ENCODE measurements around the gene UBAP2. TPM values are rescaled to one million over a fixed set of nuclear protein-coding genes. Genes with fewer than 3 reads are reported as not detected.

The UBAP2 gene
- total and polyA plus RNA-seq, 2 donors (not counting 3 experiments of a cell fraction or from before 2014, with no cell fraction given): 43.2 to 55.8 TPM

- Histone ChIP-seq H4K20me1 (replicated peaks; ENCODE audit: control insufficient read depth, extremely low read depth, insufficient read depth, low read length) (no peaks in the 10 kb centered on the region), H3K27ac (ENCODE audit: insufficient read depth, low read depth, low read length) (no peak overlapping the region), H3K9me1 (replicated peaks; ENCODE audit: control insufficient read depth, extremely low read depth, insufficient read depth, low read length) (no peaks in the 10 kb centered on the region), H3K36me3 (ENCODE audit: control insufficient read depth in 2 of 2, extremely low read depth in 1 of 2, insufficient read depth in 2 of 2, low read length in 2 of 2) (peaks cover 21 to 28% of the 10 kb centered on the region in 2 experiments), H3K79me2 (ENCODE audit: control insufficient read depth, insufficient read depth, low read length) (no peaks in the 10 kb centered on the region), H3K9ac (replicated peaks; ENCODE audit: extremely low read depth, insufficient read depth, low read length) (no peak overlapping the region), H2AFZ (ENCODE audit: low read depth, low read length) (no peak overlapping the region), H3K27me3 (ENCODE audit: control insufficient read depth in 2 of 2, insufficient read depth in 2 of 2, low read length in 2 of 2) (no peaks in the 10 kb centered on the region), H3K4me1 (ENCODE audit: control insufficient read depth, extremely low read depth, insufficient read depth, low read length) (no peaks in the 10 kb centered on the region), H3K4me2 (ENCODE audit: insufficient read depth, low read length) (no peak overlapping the region), H3K4me3 (replicated peaks in 1 of 3; ENCODE audit: insufficient read depth in 1 of 3, low read depth in 1 of 3, low read length in 3 of 3) (no peak overlapping the region), H3K9me3 (replicated peaks; ENCODE audit: control insufficient read depth, insufficient read depth, low read length) (no peaks in the 10 kb centered on the region)
- intact Hi-C loops (cut with micrococcal nuclease) (no loop called here), dilution Hi-C loops (cut with MboI; ENCODE audit: extremely low pct_ligation_motif_present, low sequenced_read_pairs) (no loop called here)
- CTCF ChIA-PET: interaction anchor here (0.7 to 2.4 kb wide), 3 partner anchors 13 to 20 kb away, joined by 3 to 17 read pairs (median 3); no protein-coding TSS in a partner anchor
- TF ChIP-seq POLR2AphosphoS5 (IDR thresholded peaks at IDR 0.05; ENCODE audit: insufficient read depth, low read depth, low read length): no peak
- TF ChIP-seq GATA2 (IDR thresholded peaks at IDR 0.05; ENCODE audit: insufficient read depth, insufficient read length, low read depth, low read length): no peak
- no peak for TF ChIP-seq EZH2 (IDR thresholded peaks at IDR 0.05; ENCODE audit: borderline replicate concordance, low read depth, low read length, severe bottlenecking)
- TF ChIP-seq POLR2A (IDR thresholded peaks at IDR 0.05; ENCODE audit: low read depth, low read length): no peak
- no peak for TF ChIP-seq JUN (IDR thresholded peaks at IDR 0.05; ENCODE audit: borderline replicate concordance, insufficient read depth, insufficient read length, low read depth)
- TF ChIP-seq CTCF (IDR thresholded peaks at IDR 0.05; ENCODE audit: extremely low read depth in 1 of 2, insufficient read depth in 1 of 2, low read depth in 1 of 2, low read length in 2 of 2): no peak
- no peak for TF ChIP-seq FOS (IDR thresholded peaks at IDR 0.05; ENCODE audit: borderline replicate concordance, insufficient read depth, low read length)
- no peak for TF ChIP-seq MAX (IDR thresholded peaks at IDR 0.05; ENCODE audit: insufficient read depth, insufficient read length)
- no peak for TF ChIP-seq MYC (IDR thresholded peaks at IDR 0.05; ENCODE audit: low read depth, low read length)
- BruUV-seq (replicated peaks): no TSS peak
- POLR2A ChIA-PET: no interaction called here
- DNase-seq (ENCODE audit: low read depth, low spot score): no peak
- no peak for FAIRE-seq
Measured at GRCh38 chr9:34093578-34093977, 44.9 kb upstream of the UBAP2 start.

Data from endothelial cell of umbilical vein (primary cell).